ENCODE measurements around the gene ZNF280A.

- TF ChIP-seq CTCF (IDR thresholded peaks at IDR 0.05; ENCODE audit: insufficient read depth, low read length) (no peak), POLR2AphosphoS5 (IDR thresholded peaks at IDR 0.05; ENCODE audit: low read depth) (no peak), SPI1 (IDR thresholded peaks at IDR 0.05; ENCODE audit: borderline replicate concordance, low read depth) (no peak), GABPA (IDR thresholded peaks at IDR 0.05; ENCODE audit: low read depth) (no peak)
- TF ChIP-seq, protein P1, sequence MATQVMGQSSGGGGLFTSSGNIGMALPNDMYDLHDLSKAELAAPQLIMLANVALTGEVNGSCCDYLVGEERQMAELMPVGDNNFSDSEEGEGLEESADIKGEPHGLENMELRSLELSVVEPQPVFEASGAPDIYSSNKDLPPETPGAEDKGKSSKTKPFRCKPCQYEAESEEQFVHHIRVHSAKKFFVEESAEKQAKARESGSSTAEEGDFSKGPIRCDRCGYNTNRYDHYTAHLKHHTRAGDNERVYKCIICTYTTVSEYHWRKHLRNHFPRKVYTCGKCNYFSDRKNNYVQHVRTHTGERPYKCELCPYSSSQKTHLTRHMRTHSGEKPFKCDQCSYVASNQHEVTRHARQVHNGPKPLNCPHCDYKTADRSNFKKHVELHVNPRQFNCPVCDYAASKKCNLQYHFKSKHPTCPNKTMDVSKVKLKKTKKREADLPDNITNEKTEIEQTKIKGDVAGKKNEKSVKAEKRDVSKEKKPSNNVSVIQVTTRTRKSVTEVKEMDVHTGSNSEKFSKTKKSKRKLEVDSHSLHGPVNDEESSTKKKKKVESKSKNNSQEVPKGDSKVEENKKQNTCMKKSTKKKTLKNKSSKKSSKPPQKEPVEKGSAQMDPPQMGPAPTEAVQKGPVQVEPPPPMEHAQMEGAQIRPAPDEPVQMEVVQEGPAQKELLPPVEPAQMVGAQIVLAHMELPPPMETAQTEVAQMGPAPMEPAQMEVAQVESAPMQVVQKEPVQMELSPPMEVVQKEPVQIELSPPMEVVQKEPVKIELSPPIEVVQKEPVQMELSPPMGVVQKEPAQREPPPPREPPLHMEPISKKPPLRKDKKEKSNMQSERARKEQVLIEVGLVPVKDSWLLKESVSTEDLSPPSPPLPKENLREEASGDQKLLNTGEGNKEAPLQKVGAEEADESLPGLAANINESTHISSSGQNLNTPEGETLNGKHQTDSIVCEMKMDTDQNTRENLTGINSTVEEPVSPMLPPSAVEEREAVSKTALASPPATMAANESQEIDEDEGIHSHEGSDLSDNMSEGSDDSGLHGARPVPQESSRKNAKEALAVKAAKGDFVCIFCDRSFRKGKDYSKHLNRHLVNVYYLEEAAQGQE (IDR thresholded peaks at IDR 0.05; ENCODE audit: insufficient replicate concordance, low read depth), result no peak
These were observed 31.3 kb downstream of the ZNF280A start for GRCh38 chr22:22488736-22489135.

Data from HL-60 (cell line).